CD4-positive, alpha-beta T cell (primary cell): ENCODE data around the gene DEFB126. TPM values are rescaled to one million over a fixed set of nuclear protein-coding genes. Genes with fewer than 3 reads are reported as not detected.

Experiments
- ATAC-seq: fragments of 200-7000 bp; cut with Tn5 transposase; one replicate; pipeline ENCODE4 v1.10.0; 2022; ENCODE audit warnings: mild to moderate bottlenecking; ENCODE audit not compliant: poor library complexity
- CTCF ChIA-PET: fragments of 350-600 bp; sonication (Branson Sonifier 250); formaldehyde crosslinking; loops from one replicate; lab custom pipeline; 2021; ENCODE audit warnings: antibody characterized with exemption, inconsistent platforms; lab: Charles Lee
- POLR2A ChIA-PET: fragments of 350-600 bp; sonication (Branson Sonifier 250); formaldehyde crosslinking; loops from one replicate; lab custom pipeline; 2021; ENCODE audit warnings: antibody characterized with exemption, inconsistent platforms; lab: Charles Lee
- DNase-seq, 14 experiments: peaks; one replicate each; pipeline ENCODE4 v3.0.0-alpha.2; 2013 to 2020; ENCODE audit warnings: mixed read lengths in 2 of 14
- H3K27ac ChIP-seq, 2 donors: one replicate each; pipeline versions ENCODE4 v1.5.1 to v1.7.0; 2013; ENCODE audit warnings: low read length in 2 of 2, low read depth in 1 of 2, mild to moderate bottlenecking in 1 of 2
- H3K27me3 ChIP-seq, 2 experiments: 1 replicate in 1 of 2; 2 replicates in 1 of 2; pipeline versions ENCODE4 v1.6.1 to v1.7.0; 2013; ENCODE audit warnings: low read length in 2 of 2, control low read depth in 1 of 2, mild to moderate bottlenecking in 1 of 2, moderate library complexity in 1 of 2; ENCODE audit not compliant: insufficient read depth in 2 of 2, control insufficient read depth in 1 of 2
- H3K36me3 ChIP-seq: one replicate; pipeline ENCODE4 v1.6.1; 2013; ENCODE audit warnings: low read length, control low read depth; ENCODE audit not compliant: insufficient read depth
- H3K4me1 ChIP-seq: one replicate; pipeline ENCODE4 v1.6.1; 2013; ENCODE audit warnings: low read length, control low read depth; ENCODE audit not compliant: insufficient read depth
- H3K4me3 ChIP-seq: one replicate; pipeline ENCODE4 v1.5.1; 2013; ENCODE audit warnings: mild to moderate bottlenecking, low read length, moderate library complexity
- H3K9me3 ChIP-seq, 2 experiments: 1 replicate in 1 of 2; 2 replicates in 1 of 2; pipeline versions ENCODE4 v1.6.1 to v1.7.0; 2013; ENCODE audit warnings: low read length in 2 of 2, mild to moderate bottlenecking in 2 of 2, control low read depth in 1 of 2, moderate library complexity in 1 of 2; ENCODE audit not compliant: control insufficient read depth in 1 of 2, insufficient read depth in 1 of 2
- H3K27ac Mint-ChIP-seq: one replicate; pipeline ENCODE4 v1.8.0; 2020; ENCODE audit warnings: mixed read lengths
- H3K27me3 Mint-ChIP-seq: one replicate; pipeline ENCODE4 v1.8.0; 2021; ENCODE audit warnings: mixed read lengths
- H3K36me3 Mint-ChIP-seq: one replicate; pipeline ENCODE4 v1.8.0; 2021; ENCODE audit warnings: low read depth, mixed read lengths
- H3K4me1 Mint-ChIP-seq: one replicate; pipeline ENCODE4 v1.8.0; 2021; ENCODE audit warnings: low read depth, mixed read lengths
- H3K4me3 Mint-ChIP-seq: one replicate; pipeline ENCODE4 v1.8.0; 2020; ENCODE audit warnings: mild to moderate bottlenecking, mixed read lengths
- H3K9me3 Mint-ChIP-seq: one replicate; pipeline ENCODE4 v1.8.0; 2020; ENCODE audit warnings: mixed read lengths
- CTCF ChIP-seq: fragments of 200-600 bp; IDR thresholded peaks from one replicate; pipeline ENCODE4 v1.8.0; 2022; ENCODE audit warnings: antibody characterized with exemption, mild to moderate bottlenecking
- intact Hi-C, 2 experiments: fragments of 100-400 bp; cut with DNase I in 1 of 2; cut with micrococcal nuclease in 1 of 2; formaldehyde crosslinking; loops; one replicate each; pipeline versions ENCODE4 v1.15.1 to v1.9.0; 2023 to 2025; cut with DNase I, micrococcal nuclease
- total RNA-seq, 174 experiments: library from RNA in 2 of 174; stranded (reverse) in 2 of 174; gene quantifications; one replicate each; pipeline ENCODE4 v1.2.3 and lab custom pipeline; 2021 to 2026

DEFB126 gene
- total RNA-seq, 2 experiments from 2014 or later = not detected

GRCh38 chr20:164618-165017, 22.2 kb downstream of the DEFB126 start:
- ATAC-seq = no peak
- TF ChIP-seq CTCF = no peak
- no peaks in the 10 kb centered on the region for H3K36me3 ChIP-seq
- intact Hi-C loops = no loop called here
- no peak for DNase-seq
- H3K9me3 ChIP-seq = no peaks in the 10 kb centered on the region
- ChIA-PET POLR2A (no interaction called here), CTCF (no interaction called here)
- no peaks in the 10 kb centered on the region for H3K4me1 ChIP-seq
- no peak overlapping the region for H3K27ac Mint-ChIP-seq
- H3K4me3 Mint-ChIP-seq = no peak overlapping the region
- no peaks in the 10 kb centered on the region for H3K36me3 Mint-ChIP-seq
- no peak overlapping the region for H3K4me3 ChIP-seq
- peaks cover 26% of the 10 kb centered on the region for H3K27me3 Mint-ChIP-seq
- H3K27me3 ChIP-seq = peaks cover 3 to 4% of the 10 kb centered on the region in 2 experiments
- no peaks in the 10 kb centered on the region for H3K9me3 Mint-ChIP-seq
- H3K4me1 Mint-ChIP-seq = no peaks in the 10 kb centered on the region
- no peak overlapping the region for H3K27ac ChIP-seq

GRCh38 chr20:168876-169275, 26.5 kb downstream of the DEFB126 start:
- Mint-ChIP-seq H3K4me3 (no peak overlapping the region), H3K4me1 (no peaks in the 10 kb centered on the region), H3K9me3 (no peaks in the 10 kb centered on the region), H3K27ac (no peak overlapping the region), H3K27me3 (peaks cover 13% of the 10 kb centered on the region), H3K36me3 (no peaks in the 10 kb centered on the region)
- TF ChIP-seq CTCF = no peak
- CTCF ChIA-PET = no interaction called here
- POLR2A ChIA-PET = no interaction called here
- intact Hi-C loops = no loop called here
- Histone ChIP-seq H3K4me1 (no peaks in the 10 kb centered on the region), H3K36me3 (no peaks in the 10 kb centered on the region), H3K9me3 (no peaks in the 10 kb centered on the region), H3K27me3 (peaks cover 0 to 2% of the 10 kb centered on the region in 2 experiments), H3K4me3 (no peak overlapping the region), H3K27ac (no peak overlapping the region)
- DNase-seq = no peak
- ATAC-seq = no peak

- Histone ChIP-seq H3K4me1 (no peaks in the 10 kb centered on the region), H3K27ac (no peak overlapping the region), H3K36me3 (no peaks in the 10 kb centered on the region), H3K4me3 (no peak overlapping the region), H3K9me3 (peaks cover 0 to 5% of the 10 kb centered on the region in 2 experiments), H3K27me3 (peaks cover 6 to 43% of the 10 kb centered on the region in 2 experiments)
- peaks cover 88% of the 10 kb centered on the region for H3K27me3 Mint-ChIP-seq
- H3K4me3 Mint-ChIP-seq = no peak overlapping the region
- no peak overlapping the region for H3K27ac Mint-ChIP-seq
- ChIA-PET CTCF (no interaction called here), POLR2A (no interaction called here)
- H3K36me3 Mint-ChIP-seq = no peaks in the 10 kb centered on the region
- H3K4me1 Mint-ChIP-seq = no peaks in the 10 kb centered on the region
- DNase-seq (no peak), ATAC-seq (no peak)
- H3K9me3 Mint-ChIP-seq = peaks cover 12% of the 10 kb centered on the region
- intact Hi-C loops = no loop called here
- no peak for TF ChIP-seq CTCF
Measured at GRCh38 chr20:184288-184687, 41.9 kb downstream of the DEFB126 start.
